Measurements from ENCODE around the gene CSF2. TPM values are rescaled to one million over a fixed set of nuclear protein-coding genes. Genes with fewer than 3 reads are reported as not detected.

The CSF2 gene
- total and polyA plus RNA-seq, 2 experiments from 2014 or later, result not detected

- Histone ChIP-seq H3K4me3 (no peak overlapping the region), H3K79me2 (no peaks in the 10 kb centered on the region), H3K9me3 (ENCODE audit: low read depth) (no peaks in the 10 kb centered on the region), H4K20me1 (ENCODE audit: insufficient read depth, poor library complexity, severe bottlenecking) (no peaks in the 10 kb centered on the region), H3K9me2 (replicated peaks; ENCODE audit: insufficient read depth) (no peaks in the 10 kb centered on the region), H3K36me3 (replicated peaks; ENCODE audit: insufficient read depth, low read depth) (no peaks in the 10 kb centered on the region), H3K27me3 (no peaks in the 10 kb centered on the region), H2AFZ (no peak overlapping the region), H3K4me1 (ENCODE audit: insufficient read depth) (no peaks in the 10 kb centered on the region), H3K4me2 (no peak overlapping the region), H3K27ac (no peak overlapping the region)
- 84% methylated on average over 5 of the region's 5 CpGs for WGBS (ENCODE audit: low lambda C conversion rate, missing lambda C conversion rate)
- no peak for DNase-seq (ENCODE audit: low spot score)
- TF ChIP-seq EZH2phosphoT487 (IDR thresholded peaks at IDR 0.05; ENCODE audit: low read depth, severe bottlenecking, unreplicated experiment) (no peak), CTCF (IDR thresholded peaks at IDR 0.05; ENCODE audit: poor library complexity) (no peak), EZH2 (IDR thresholded peaks at IDR 0.05; ENCODE audit: borderline replicate concordance) (no peak)
These were observed 24.6 kb downstream of the CSF2 start for GRCh38 chr5:132098151-132098594.

GRCh38 chr5:132098621-132099020, 25.0 kb downstream of the CSF2 start:
- H3K4me3 ChIP-seq, result no peak overlapping the region
- H3K9me2 ChIP-seq (replicated peaks; ENCODE audit: insufficient read depth), result no peaks in the 10 kb centered on the region
- H3K36me3 ChIP-seq (replicated peaks; ENCODE audit: insufficient read depth, low read depth), result no peaks in the 10 kb centered on the region
- no peaks in the 10 kb centered on the region for H3K79me2 ChIP-seq
- no peak overlapping the region for H2AFZ ChIP-seq
- no peak for TF ChIP-seq CTCF (IDR thresholded peaks at IDR 0.05; ENCODE audit: poor library complexity)
- no peak for TF ChIP-seq EZH2 (IDR thresholded peaks at IDR 0.05; ENCODE audit: borderline replicate concordance)
- no peak for TF ChIP-seq EZH2phosphoT487 (IDR thresholded peaks at IDR 0.05; ENCODE audit: low read depth, severe bottlenecking, unreplicated experiment)
- no peaks in the 10 kb centered on the region for H4K20me1 ChIP-seq (ENCODE audit: insufficient read depth, poor library complexity, severe bottlenecking)
- H3K4me1 ChIP-seq (ENCODE audit: insufficient read depth), result no peaks in the 10 kb centered on the region
- no peaks in the 10 kb centered on the region for H3K27me3 ChIP-seq
- no peak overlapping the region for H3K4me2 ChIP-seq
- no peaks in the 10 kb centered on the region for H3K9me3 ChIP-seq (ENCODE audit: low read depth)
- no peak for DNase-seq (ENCODE audit: low spot score)
- no peak overlapping the region for H3K27ac ChIP-seq

- Histone ChIP-seq H3K4me1 (ENCODE audit: insufficient read depth) (no peaks in the 10 kb centered on the region), H3K27me3 (no peaks in the 10 kb centered on the region), H3K9me3 (ENCODE audit: low read depth) (no peaks in the 10 kb centered on the region), H3K4me2 (no peak overlapping the region), H3K9me2 (replicated peaks; ENCODE audit: insufficient read depth) (no peaks in the 10 kb centered on the region), H3K36me3 (replicated peaks; ENCODE audit: insufficient read depth, low read depth) (no peaks in the 10 kb centered on the region), H3K27ac (no peak overlapping the region), H2AFZ (no peak overlapping the region), H3K4me3 (no peak overlapping the region), H3K79me2 (no peaks in the 10 kb centered on the region), H4K20me1 (ENCODE audit: insufficient read depth, poor library complexity, severe bottlenecking) (no peaks in the 10 kb centered on the region)
- WGBS (ENCODE audit: low lambda C conversion rate, missing lambda C conversion rate), result 80% methylated on average over 5 of the region's 5 CpGs
- TF ChIP-seq EZH2 (IDR thresholded peaks at IDR 0.05; ENCODE audit: borderline replicate concordance) (no peak), EZH2phosphoT487 (IDR thresholded peaks at IDR 0.05; ENCODE audit: low read depth, severe bottlenecking, unreplicated experiment) (no peak), CTCF (IDR thresholded peaks at IDR 0.05; ENCODE audit: poor library complexity) (no peak)
- no peak for DNase-seq (ENCODE audit: low spot score)
These were observed 25.6 kb downstream of the CSF2 start for GRCh38 chr5:132099076-132099748.

All from hepatocyte (in vitro differentiated cells).